WTC11 (cell line): ENCODE data around the gene GAST.

ENCODE experiments used
- ELF4 ChIP-seq: sonication (generic); formaldehyde crosslinking; IDR thresholded peaks from 2 replicates; pipeline ENCODE4 v1.8.1; 2022; ENCODE audit warnings: low read depth, mild to moderate bottlenecking, moderate library complexity, missing genetic modification reagents
- ESRRA ChIP-seq: sonication (generic); formaldehyde crosslinking; IDR thresholded peaks from 2 replicates; pipeline ENCODE4 v1.8.1; 2022; ENCODE audit warnings: mild to moderate bottlenecking, missing genetic modification reagents, borderline replicate concordance
- FOXJ3 ChIP-seq: sonication (generic); formaldehyde crosslinking; IDR thresholded peaks from 2 replicates; pipeline ENCODE4 v1.9.0; 2021; ENCODE audit warnings: missing genetic modification reagents, mild to moderate bottlenecking, borderline replicate concordance
- NFATC4 ChIP-seq: fragments of 250-450 bp; sonication (Bioruptor Pico); IDR thresholded peaks from 2 replicates; pipeline ENCODE4 v1.9.0; 2021; ENCODE audit warnings: mild to moderate bottlenecking
- SP1 ChIP-seq: sonication (generic); formaldehyde crosslinking; conservative IDR thresholded peaks from 2 replicates; pipeline ENCODE4 v1.8.1; 2022; ENCODE audit warnings: missing genetic modification reagents
- TF ChIP-seq, protein P1 (sequence below): fragments of 200-600 bp; IDR thresholded peaks from 2 replicates; pipeline ENCODE4 v1.8.0; 2022; ENCODE audit warnings: antibody characterized with exemption
- TF ChIP-seq, protein P2 (sequence below): sonication (generic); formaldehyde crosslinking; IDR thresholded peaks from 2 replicates; pipeline ENCODE4 v1.8.1; 2023; ENCODE audit warnings: mild to moderate bottlenecking, moderate library complexity, missing genetic modification reagents
- TF ChIP-seq, protein P3 (sequence below): sonication (generic); formaldehyde crosslinking; IDR thresholded peaks from 2 replicates; pipeline ENCODE4 v1.8.0; 2022; ENCODE audit warnings: mild to moderate bottlenecking, missing genetic modification reagents
- TF ChIP-seq, protein P4 (sequence below): sonication (generic); formaldehyde crosslinking; IDR thresholded peaks from 2 replicates; pipeline ENCODE4 v1.8.1; 2022; ENCODE audit warnings: missing genetic modification reagents, borderline replicate concordance

DNA sequence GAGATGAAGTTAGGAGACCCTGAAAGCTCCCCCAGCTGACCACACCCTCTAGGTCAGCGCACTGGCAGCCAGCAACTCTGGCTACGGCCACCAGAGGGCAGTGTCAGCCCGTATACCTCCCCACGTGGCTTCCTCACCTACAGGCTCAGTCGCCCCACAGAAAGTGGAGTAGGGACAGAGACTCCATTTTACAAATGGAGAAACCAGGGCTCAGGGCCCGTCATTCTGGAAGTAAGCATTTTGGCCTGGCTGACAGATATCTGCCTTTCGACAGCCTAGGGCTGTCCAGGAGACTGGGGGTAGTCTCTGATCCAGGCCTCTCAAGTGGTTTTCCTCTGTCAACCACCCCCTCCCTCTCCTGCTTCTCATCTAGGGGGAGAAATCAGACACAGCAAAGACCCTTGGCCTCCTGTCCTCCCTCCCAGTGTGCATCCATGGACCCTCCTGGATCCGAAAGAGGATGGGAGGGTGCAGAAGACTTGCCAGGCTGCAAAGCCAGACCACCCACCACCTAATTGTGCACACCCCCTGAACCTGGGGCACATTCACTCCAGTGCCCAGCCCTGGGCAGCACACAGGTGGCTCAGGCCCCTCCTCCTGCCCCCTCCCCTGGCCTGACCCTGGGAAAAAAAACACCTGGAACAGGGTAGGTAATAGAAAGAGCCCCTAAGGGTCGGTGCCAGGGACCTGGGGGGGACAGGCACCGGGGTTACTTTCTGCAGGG is 26.1 kb downstream of the GAST start:
- TF ChIP-seq, protein P1, sequence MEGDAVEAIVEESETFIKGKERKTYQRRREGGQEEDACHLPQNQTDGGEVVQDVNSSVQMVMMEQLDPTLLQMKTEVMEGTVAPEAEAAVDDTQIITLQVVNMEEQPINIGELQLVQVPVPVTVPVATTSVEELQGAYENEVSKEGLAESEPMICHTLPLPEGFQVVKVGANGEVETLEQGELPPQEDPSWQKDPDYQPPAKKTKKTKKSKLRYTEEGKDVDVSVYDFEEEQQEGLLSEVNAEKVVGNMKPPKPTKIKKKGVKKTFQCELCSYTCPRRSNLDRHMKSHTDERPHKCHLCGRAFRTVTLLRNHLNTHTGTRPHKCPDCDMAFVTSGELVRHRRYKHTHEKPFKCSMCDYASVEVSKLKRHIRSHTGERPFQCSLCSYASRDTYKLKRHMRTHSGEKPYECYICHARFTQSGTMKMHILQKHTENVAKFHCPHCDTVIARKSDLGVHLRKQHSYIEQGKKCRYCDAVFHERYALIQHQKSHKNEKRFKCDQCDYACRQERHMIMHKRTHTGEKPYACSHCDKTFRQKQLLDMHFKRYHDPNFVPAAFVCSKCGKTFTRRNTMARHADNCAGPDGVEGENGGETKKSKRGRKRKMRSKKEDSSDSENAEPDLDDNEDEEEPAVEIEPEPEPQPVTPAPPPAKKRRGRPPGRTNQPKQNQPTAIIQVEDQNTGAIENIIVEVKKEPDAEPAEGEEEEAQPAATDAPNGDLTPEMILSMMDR: peak; percentile 98
- TF ChIP-seq NFATC4 (CRISPR knock-in tag) (no peak), ESRRA (CRISPR knock-in tag) (no peak), FOXJ3 (no peak), SP1 (CRISPR knock-in tag) (0 out of 2 replicates have a peak, but pooled peaks have one; percentile 52), ELF4 (CRISPR knock-in tag) (no peak)
- TF ChIP-seq, protein P2, sequence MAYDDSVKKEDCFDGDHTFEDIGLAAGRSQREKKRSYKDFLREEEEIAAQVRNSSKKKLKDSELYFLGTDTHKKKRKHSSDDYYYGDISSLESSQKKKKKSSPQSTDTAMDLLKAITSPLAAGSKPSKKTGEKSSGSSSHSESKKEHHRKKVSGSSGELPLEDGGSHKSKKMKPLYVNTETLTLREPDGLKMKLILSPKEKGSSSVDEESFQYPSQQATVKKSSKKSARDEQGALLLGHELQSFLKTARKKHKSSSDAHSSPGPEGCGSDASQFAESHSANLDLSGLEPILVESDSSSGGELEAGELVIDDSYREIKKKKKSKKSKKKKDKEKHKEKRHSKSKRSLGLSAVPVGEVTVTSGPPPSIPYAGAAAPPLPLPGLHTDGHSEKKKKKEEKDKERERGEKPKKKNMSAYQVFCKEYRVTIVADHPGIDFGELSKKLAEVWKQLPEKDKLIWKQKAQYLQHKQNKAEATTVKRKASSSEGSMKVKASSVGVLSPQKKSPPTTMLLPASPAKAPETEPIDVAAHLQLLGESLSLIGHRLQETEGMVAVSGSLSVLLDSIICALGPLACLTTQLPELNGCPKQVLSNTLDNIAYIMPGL (CRISPR knock-in tag): no peak
- TF ChIP-seq, protein P3, sequence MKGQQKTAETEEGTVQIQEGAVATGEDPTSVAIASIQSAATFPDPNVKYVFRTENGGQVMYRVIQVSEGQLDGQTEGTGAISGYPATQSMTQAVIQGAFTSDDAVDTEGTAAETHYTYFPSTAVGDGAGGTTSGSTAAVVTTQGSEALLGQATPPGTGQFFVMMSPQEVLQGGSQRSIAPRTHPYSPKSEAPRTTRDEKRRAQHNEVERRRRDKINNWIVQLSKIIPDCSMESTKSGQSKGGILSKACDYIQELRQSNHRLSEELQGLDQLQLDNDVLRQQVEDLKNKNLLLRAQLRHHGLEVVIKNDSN (CRISPR knock-in tag): peak; percentile 43; the same call in 1 of the 2 replicates
- TF ChIP-seq, protein P4, sequence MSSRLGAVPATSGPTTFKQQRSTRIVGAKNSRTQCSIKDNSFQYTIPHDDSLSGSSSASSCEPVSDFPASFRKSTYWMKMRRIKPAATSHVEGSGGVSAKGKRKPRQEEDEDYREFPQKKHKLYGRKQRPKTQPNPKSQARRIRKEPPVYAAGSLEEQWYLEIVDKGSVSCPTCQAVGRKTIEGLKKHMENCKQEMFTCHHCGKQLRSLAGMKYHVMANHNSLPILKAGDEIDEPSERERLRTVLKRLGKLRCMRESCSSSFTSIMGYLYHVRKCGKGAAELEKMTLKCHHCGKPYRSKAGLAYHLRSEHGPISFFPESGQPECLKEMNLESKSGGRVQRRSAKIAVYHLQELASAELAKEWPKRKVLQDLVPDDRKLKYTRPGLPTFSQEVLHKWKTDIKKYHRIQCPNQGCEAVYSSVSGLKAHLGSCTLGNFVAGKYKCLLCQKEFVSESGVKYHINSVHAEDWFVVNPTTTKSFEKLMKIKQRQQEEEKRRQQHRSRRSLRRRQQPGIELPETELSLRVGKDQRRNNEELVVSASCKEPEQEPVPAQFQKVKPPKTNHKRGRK (CRISPR knock-in tag): no peak
